K562 (cell line): ENCODE measurements around the gene ELMO1. TPM values are rescaled to one million over a fixed set of nuclear protein-coding genes. Genes with fewer than 3 reads are reported as not detected.

ENCODE experiments used
- ATAC-seq: fragments of 200-7000 bp; cut with Tn5 transposase; 3 replicates; pipeline ENCODE4 v1.9.1; 2020; ENCODE audit warnings: moderate library complexity
- BruUV-seq: library from RNA; stranded (reverse); fragments of 400-500 nt; replicated peaks from 2 replicates; lab custom pipeline; 2021; lab: Mats Ljungman, UMichigan
- CTCF ChIA-PET: fragments of 300-600 bp; formaldehyde crosslinking; extraction: SDS; loops from one replicate; lab custom pipeline; 2021; ENCODE audit warnings: low intra/inter-chr PET ratio; lab: Yijun Ruan, JAX
- POLR2A ChIA-PET: fragments of 300-600, 350-650 bp; sonication (Branson Sonifier 250); formaldehyde crosslinking; extraction: SDS; loops from one replicate; lab custom pipeline; 2021; ENCODE audit warnings: antibody characterized with exemption, inconsistent platforms; lab: Yijun Ruan, JAX
- DNase-seq, 4 experiments: peaks; one replicate each; pipeline versions ENCODE4 v3.0.0 to v3.0.0-alpha.2; 2011 to 2018; ENCODE audit warnings: low spot score in 3 of 4, mixed read lengths in 3 of 4; ENCODE audit errors: extremely low read depth in 1 of 4
- FAIRE-seq: peaks from 2 replicates; lab custom pipeline; 2011; peaks lifted over from hg19 to GRCh38; lab: Jason Lieb, UNC
- H2AFZ ChIP-seq: 2 replicates; pipeline ENCODE4 v1.6.0; 2011; ENCODE audit warnings: low read depth, low read length, control low read depth, inconsistent platforms
- H3K27ac ChIP-seq: fragments of 200-600 bp; 3 replicates; pipeline ENCODE4 v1.8.0; 2011; ENCODE audit warnings: low read depth, mild to moderate bottlenecking, control low read depth, inconsistent platforms, low read length, moderate library complexity, mixed read lengths; ENCODE audit errors: extremely low read depth
- H3K27me3 ChIP-seq, 2 experiments: fragments of 300-600 bp in 1 of 2; 2 replicates in 1 of 2; 3 replicates in 1 of 2; pipeline versions ENCODE4 v1.6.0 to v1.8.0; 2011; ENCODE audit warnings: inconsistent platforms in 2 of 2, low read length in 2 of 2, mild to moderate bottlenecking in 1 of 2, mixed read lengths in 1 of 2, moderate library complexity in 1 of 2; ENCODE audit not compliant: control insufficient read depth in 2 of 2, insufficient read depth in 2 of 2
- H3K36me3 ChIP-seq: fragments of 300-600 bp; 3 replicates; pipeline ENCODE4 v1.8.0; 2011; ENCODE audit warnings: mild to moderate bottlenecking, low read length, inconsistent platforms; ENCODE audit not compliant: control insufficient read depth, insufficient read depth
- H3K4me1 ChIP-seq, 2 experiments: fragments of 200-600 bp in 1 of 2; replicated peaks in 1 of 2; 2 replicates in 1 of 2; 3 replicates in 1 of 2; pipeline versions ENCODE4 v1.5.1 to v1.8.0; 2011; ENCODE audit warnings: inconsistent platforms in 2 of 2, low read length in 2 of 2, mild to moderate bottlenecking in 1 of 2, mixed read lengths in 1 of 2, moderate library complexity in 1 of 2; ENCODE audit not compliant: control insufficient read depth in 2 of 2, insufficient read depth in 2 of 2
- H3K4me2 ChIP-seq: 2 replicates; pipeline ENCODE4 v1.6.1; 2011; ENCODE audit warnings: low read length, control low read depth, inconsistent platforms, mixed read lengths; ENCODE audit not compliant: insufficient read depth
- H3K4me3 ChIP-seq: fragments of 200-600 bp; sonication (generic), shearing (Covaris generic); 2 replicates; pipeline ENCODE4 v1.5.1; 2016; ENCODE audit warnings: control low read depth, inconsistent platforms
- H3K79me2 ChIP-seq: fragments of 200-600 bp; 3 replicates; pipeline ENCODE4 v1.8.0; 2011; ENCODE audit warnings: low read length, inconsistent platforms; ENCODE audit not compliant: control insufficient read depth, insufficient read depth
- H3K9ac ChIP-seq, 2 experiments: 2 replicates each; pipeline versions ENCODE4 v1.6.0 to v1.6.1; 2011; ENCODE audit warnings: low read depth in 2 of 2, low read length in 2 of 2, control low read depth in 1 of 2, inconsistent platforms in 1 of 2, mild to moderate bottlenecking in 1 of 2, mixed read lengths in 1 of 2; ENCODE audit not compliant: insufficient read depth in 1 of 2
- H3K9me1 ChIP-seq: one replicate; pipeline ENCODE4 v1.6.0; 2011; ENCODE audit warnings: inconsistent platforms, mild to moderate bottlenecking, low read length, moderate library complexity; ENCODE audit not compliant: control insufficient read depth, insufficient read depth
- H3K9me3 ChIP-seq: replicated peaks from 2 replicates; pipeline ENCODE4 v1.5.1; 2011; ENCODE audit warnings: low read depth, low read length, inconsistent platforms; ENCODE audit not compliant: control insufficient read depth, insufficient read depth
- H4K20me1 ChIP-seq: replicated peaks from 2 replicates; pipeline ENCODE4 v1.6.1; 2011; ENCODE audit warnings: low read length, inconsistent platforms, mixed read lengths; ENCODE audit not compliant: control insufficient read depth, insufficient read depth
- MED1 ChIP-seq: sonication (generic); formaldehyde crosslinking; IDR thresholded peaks from 2 replicates; pipeline ENCODE4 v1.8.1; 2023; ENCODE audit warnings: missing genetic modification reagents, borderline replicate concordance
- STAT5B ChIP-seq: fragments of 250-450 bp; sonication (Bioruptor Pico); IDR thresholded peaks from 2 replicates; pipeline ENCODE4 v1.8.0; 2021; ENCODE audit warnings: mild to moderate bottlenecking, inconsistent platforms
- ZNF24 ChIP-seq: fragments of 450-650 bp; IDR thresholded peaks from 2 replicates; pipeline ENCODE4 v1.6.1; 2016
- ZNF354B ChIP-seq: fragments of 250-450 bp; sonication (Bioruptor Pico); IDR thresholded peaks from 2 replicates; pipeline ENCODE4 v1.4.0; 2020
- ZNF584 ChIP-seq: fragments of 200-800 bp; sonication (Bioruptor generic); IDR thresholded peaks from 2 replicates; pipeline ENCODE4 v1.6.1; 2016; ENCODE audit warnings: low read depth, mild to moderate bottlenecking, missing genetic modification characterization, missing compliant biosample characterization
- WGBS: fragments of 100-300 bp; shearing (Covaris generic); methylation state at CpG from one replicate; pipeline ENCODE4 v1.1.6; 2016; ENCODE audit warnings: low coverage, mixed read lengths; ENCODE audit not compliant: insufficient coverage; ENCODE audit errors: missing lambda C conversion rate; 5-methylcytosine and 5-hydroxymethylcytosine counted together
- in situ Hi-C: fragments of 300-500 bp; cut with MboI; formaldehyde crosslinking; loops from 4 replicates; pipeline ENCODE4 v1.15.0; 2018; ENCODE audit warnings: inconsistent platforms, mixed read lengths
- intact Hi-C: fragments of 100-400 bp; cut with micrococcal nuclease; formaldehyde crosslinking; loops from 2 replicates; pipeline ENCODE4 v1.14.2; 2022
- polyA plus RNA-seq, 8 experiments: library from polyadenylated mRNA; depleted of rRNA in 4 of 8; stranded (reverse) in 5 of 8; unstranded in 3 of 8; fragments of >200 nt; fragmentation: Nextera tagmentation in 2 of 8; fragmentation: Illumina TruSeq in 1 of 8; extraction: Ambion mirVana in 2 of 8; extraction: Trizol in 1 of 8; gene quantifications; 2 replicates each; pipeline versions ENCODE4 v1.2.1 to v1.2.3, GENCODE V29; 2011 to 2014; ENCODE audit warnings: inconsistent platforms in 1 of 8, missing spikeins in 1 of 8
- total RNA-seq, 7 experiments: library from RNA; depleted of rRNA in 6 of 7; stranded (reverse); fragments of >200 nt in 6 of 7; fragmentation: Illumina TruSeq in 2 of 7; extraction: Trizol in 2 of 7; gene quantifications; 2 replicates each; pipeline versions ENCODE4 v1.2.1 to v1.2.3, GENCODE V29; 2011 to 2021; ENCODE audit warnings: low replicate concordance in 1 of 7
- TF ChIP-seq, protein P1 (sequence below): fragments of 450-650 bp; IDR thresholded peaks from 2 replicates; pipeline ENCODE4 v1.6.1; 2018; ENCODE audit not compliant: partially characterized antibody
- TF ChIP-seq, protein P2 (sequence below): IDR thresholded peaks from 2 replicates; pipeline ENCODE4 v1.6.1; 2011; ENCODE audit not compliant: insufficient read length; ENCODE audit errors: extremely low read depth
- TF ChIP-seq, protein P3 (sequence below): fragments of 450-650 bp; IDR thresholded peaks from 2 replicates; pipeline ENCODE4 v1.6.1; 2016; ENCODE audit warnings: missing biosample characterization, missing genetic modification characterization
- TF ChIP-seq, protein P4 (sequence below): fragments of 250-450 bp; sonication (Bioruptor Pico); IDR thresholded peaks from 2 replicates; pipeline ENCODE4 v1.8.0; 2022; ENCODE audit warnings: inconsistent platforms
- TF ChIP-seq, protein P5 (sequence below): sonication (generic); formaldehyde crosslinking; IDR thresholded peaks from 2 replicates; pipeline ENCODE4 v1.8.0; 2023; ENCODE audit warnings: mild to moderate bottlenecking, missing genetic modification reagents

The ELMO1 gene
- total and polyA plus RNA-seq, 9 of the 15 experiments (the other 6 are each of a cell fraction or from before 2014, with no cell fraction given) = 0.36 to 7.2 (median 3.6) TPM

DNA sequence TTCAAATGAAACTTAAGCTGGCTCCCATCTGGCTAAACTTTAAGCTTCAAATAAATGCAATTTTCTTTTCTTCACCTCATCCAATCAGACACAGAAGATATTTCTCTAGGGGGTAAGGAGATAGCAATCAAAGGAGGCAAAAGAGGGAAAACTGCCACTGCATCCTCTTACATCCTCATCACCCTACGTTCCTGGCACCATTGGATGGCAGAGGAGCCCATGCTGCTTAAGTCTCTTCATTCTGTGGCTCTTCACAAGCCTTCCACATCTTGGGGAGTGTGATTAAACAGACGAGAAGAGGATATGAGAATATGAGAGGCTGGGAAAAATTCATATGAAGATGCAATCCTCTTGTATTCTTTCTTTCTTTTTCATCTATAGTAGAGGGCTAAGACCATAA is 378.6 kb downstream of the ELMO1 start:
- Histone ChIP-seq H2AFZ (no peak overlapping the region), H3K4me2 (no peak overlapping the region), H3K4me1 (no peaks in the 10 kb centered on the region), H4K20me1 (no peaks in the 10 kb centered on the region), H3K36me3 (no peaks in the 10 kb centered on the region), H3K79me2 (no peaks in the 10 kb centered on the region), H3K27ac (no peak overlapping the region), H3K27me3 (no peaks in the 10 kb centered on the region), H3K9me1 (no peaks in the 10 kb centered on the region), H3K4me3 (no peak overlapping the region), H3K9me3 (no peaks in the 10 kb centered on the region), H3K9ac (no peak overlapping the region)
- 0% methylated on average over 2 of the region's 2 CpGs for WGBS
- DNase-seq (no peak), FAIRE-seq (no peak), ATAC-seq (no peak)
- in situ Hi-C loops (no loop called here), intact Hi-C loops (no loop called here)
- BruUV-seq = no TSS peak
- CTCF ChIA-PET = no interaction called here
- POLR2A ChIA-PET = interaction anchor here (0.6 kb wide), 2 partner anchors 48 to 1440 kb away, joined by 3 read pairs; no protein-coding TSS in a partner anchor
- no peak for TF ChIP-seq ZNF24
- TF ChIP-seq, protein P1, sequence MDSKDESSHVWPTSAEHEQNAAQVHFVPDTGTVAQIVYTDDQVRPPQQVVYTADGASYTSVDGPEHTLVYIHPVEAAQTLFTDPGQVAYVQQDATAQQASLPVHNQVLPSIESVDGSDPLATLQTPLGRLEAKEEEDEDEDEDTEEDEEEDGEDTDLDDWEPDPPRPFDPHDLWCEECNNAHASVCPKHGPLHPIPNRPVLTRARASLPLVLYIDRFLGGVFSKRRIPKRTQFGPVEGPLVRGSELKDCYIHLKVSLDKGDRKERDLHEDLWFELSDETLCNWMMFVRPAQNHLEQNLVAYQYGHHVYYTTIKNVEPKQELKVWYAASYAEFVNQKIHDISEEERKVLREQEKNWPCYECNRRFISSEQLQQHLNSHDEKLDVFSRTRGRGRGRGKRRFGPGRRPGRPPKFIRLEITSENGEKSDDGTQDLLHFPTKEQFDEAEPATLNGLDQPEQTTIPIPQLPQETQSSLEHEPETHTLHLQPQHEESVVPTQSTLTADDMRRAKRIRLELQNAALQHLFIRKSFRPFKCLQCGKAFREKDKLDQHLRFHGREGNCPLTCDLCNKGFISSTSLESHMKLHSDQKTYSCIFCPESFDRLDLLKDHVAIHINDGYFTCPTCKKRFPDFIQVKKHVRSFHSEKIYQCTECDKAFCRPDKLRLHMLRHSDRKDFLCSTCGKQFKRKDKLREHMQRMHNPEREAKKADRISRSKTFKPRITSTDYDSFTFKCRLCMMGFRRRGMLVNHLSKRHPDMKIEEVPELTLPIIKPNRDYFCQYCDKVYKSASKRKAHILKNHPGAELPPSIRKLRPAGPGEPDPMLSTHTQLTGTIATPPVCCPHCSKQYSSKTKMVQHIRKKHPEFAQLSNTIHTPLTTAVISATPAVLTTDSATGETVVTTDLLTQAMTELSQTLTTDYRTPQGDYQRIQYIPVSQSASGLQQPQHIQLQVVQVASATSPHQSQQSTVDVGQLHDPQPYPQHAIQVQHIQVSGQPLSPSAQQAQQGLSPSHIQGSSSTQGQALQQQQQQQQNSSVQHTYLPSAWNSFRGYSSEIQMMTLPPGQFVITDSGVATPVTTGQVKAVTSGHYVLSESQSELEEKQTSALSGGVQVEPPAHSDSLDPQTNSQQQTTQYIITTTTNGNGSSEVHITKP = no peak
- no peak for TF ChIP-seq ZNF354B
- TF ChIP-seq, protein P2, sequence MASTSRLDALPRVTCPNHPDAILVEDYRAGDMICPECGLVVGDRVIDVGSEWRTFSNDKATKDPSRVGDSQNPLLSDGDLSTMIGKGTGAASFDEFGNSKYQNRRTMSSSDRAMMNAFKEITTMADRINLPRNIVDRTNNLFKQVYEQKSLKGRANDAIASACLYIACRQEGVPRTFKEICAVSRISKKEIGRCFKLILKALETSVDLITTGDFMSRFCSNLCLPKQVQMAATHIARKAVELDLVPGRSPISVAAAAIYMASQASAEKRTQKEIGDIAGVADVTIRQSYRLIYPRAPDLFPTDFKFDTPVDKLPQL = no peak
- TF ChIP-seq, protein P3, sequence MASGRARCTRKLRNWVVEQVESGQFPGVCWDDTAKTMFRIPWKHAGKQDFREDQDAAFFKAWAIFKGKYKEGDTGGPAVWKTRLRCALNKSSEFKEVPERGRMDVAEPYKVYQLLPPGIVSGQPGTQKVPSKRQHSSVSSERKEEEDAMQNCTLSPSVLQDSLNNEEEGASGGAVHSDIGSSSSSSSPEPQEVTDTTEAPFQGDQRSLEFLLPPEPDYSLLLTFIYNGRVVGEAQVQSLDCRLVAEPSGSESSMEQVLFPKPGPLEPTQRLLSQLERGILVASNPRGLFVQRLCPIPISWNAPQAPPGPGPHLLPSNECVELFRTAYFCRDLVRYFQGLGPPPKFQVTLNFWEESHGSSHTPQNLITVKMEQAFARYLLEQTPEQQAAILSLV = no peak
- no peak for TF ChIP-seq STAT5B (CRISPR knock-in tag)
- TF ChIP-seq, protein P4, sequence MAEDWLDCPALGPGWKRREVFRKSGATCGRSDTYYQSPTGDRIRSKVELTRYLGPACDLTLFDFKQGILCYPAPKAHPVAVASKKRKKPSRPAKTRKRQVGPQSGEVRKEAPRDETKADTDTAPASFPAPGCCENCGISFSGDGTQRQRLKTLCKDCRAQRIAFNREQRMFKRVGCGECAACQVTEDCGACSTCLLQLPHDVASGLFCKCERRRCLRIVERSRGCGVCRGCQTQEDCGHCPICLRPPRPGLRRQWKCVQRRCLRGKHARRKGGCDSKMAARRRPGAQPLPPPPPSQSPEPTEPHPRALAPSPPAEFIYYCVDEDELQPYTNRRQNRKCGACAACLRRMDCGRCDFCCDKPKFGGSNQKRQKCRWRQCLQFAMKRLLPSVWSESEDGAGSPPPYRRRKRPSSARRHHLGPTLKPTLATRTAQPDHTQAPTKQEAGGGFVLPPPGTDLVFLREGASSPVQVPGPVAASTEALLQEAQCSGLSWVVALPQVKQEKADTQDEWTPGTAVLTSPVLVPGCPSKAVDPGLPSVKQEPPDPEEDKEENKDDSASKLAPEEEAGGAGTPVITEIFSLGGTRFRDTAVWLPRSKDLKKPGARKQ (CRISPR knock-in tag) = no peak
- TF ChIP-seq, protein P5, sequence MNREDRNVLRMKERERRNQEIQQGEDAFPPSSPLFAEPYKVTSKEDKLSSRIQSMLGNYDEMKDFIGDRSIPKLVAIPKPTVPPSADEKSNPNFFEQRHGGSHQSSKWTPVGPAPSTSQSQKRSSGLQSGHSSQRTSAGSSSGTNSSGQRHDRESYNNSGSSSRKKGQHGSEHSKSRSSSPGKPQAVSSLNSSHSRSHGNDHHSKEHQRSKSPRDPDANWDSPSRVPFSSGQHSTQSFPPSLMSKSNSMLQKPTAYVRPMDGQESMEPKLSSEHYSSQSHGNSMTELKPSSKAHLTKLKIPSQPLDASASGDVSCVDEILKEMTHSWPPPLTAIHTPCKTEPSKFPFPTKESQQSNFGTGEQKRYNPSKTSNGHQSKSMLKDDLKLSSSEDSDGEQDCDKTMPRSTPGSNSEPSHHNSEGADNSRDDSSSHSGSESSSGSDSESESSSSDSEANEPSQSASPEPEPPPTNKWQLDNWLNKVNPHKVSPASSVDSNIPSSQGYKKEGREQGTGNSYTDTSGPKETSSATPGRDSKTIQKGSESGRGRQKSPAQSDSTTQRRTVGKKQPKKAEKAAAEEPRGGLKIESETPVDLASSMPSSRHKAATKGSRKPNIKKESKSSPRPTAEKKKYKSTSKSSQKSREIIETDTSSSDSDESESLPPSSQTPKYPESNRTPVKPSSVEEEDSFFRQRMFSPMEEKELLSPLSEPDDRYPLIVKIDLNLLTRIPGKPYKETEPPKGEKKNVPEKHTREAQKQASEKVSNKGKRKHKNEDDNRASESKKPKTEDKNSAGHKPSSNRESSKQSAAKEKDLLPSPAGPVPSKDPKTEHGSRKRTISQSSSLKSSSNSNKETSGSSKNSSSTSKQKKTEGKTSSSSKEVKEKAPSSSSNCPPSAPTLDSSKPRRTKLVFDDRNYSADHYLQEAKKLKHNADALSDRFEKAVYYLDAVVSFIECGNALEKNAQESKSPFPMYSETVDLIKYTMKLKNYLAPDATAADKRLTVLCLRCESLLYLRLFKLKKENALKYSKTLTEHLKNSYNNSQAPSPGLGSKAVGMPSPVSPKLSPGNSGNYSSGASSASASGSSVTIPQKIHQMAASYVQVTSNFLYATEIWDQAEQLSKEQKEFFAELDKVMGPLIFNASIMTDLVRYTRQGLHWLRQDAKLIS = no peak
- TF ChIP-seq ZNF584 = no peak
- no peak for TF ChIP-seq MED1 (CRISPR knock-in tag)
